NOMO-1 (cell line): ENCODE data around the gene RANGAP1.
"Not testable (repeated sequence)": the region's sequence is repeated elsewhere in the genome, so short reads cannot be mapped to it uniquely, and the experiment has no call there.

Experiments used
- DNase-seq, 2 experiments: peaks; one replicate each; lab custom pipeline; 2025; ENCODE audit not compliant: unreplicated experiment in 2 of 2; lab: John Stamatoyannopoulos, UW

Gene RANGAP1

DNA sequence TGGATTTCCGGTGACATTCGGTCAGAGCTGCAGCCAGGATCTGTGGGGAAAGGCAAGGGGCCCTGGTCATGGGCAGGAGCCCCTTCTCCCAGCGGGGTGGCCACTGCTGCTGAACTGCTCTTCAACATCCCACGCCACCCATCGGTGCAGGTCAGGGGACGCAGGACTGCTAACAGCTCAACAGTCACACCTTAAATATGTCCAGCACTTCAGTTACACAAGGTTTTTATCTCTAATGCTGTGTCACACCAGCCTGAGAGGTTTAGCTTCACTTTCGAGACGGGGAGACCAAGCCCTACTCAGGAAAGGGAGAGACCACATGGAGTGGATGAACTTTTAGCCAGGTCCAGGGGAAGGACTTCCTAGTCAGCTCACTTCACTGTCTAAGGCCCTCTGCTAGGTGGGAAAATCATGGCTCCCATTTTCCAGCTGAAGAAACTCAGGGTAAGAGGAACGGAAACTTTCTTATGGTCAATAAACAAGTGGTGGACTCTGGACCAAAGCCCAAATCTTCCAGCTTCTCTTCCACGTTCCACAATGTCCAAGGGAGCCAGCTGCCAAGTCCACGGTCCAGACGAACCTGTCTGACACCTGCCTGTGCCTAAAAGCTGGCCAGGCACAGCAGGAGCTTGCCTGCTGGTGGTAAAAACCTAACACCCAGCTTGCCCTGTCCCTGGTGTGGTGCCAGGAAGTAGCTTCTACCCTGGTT, 24.3 kb downstream of the RANGAP1 start:
- DNase-seq: no peak

DNA sequence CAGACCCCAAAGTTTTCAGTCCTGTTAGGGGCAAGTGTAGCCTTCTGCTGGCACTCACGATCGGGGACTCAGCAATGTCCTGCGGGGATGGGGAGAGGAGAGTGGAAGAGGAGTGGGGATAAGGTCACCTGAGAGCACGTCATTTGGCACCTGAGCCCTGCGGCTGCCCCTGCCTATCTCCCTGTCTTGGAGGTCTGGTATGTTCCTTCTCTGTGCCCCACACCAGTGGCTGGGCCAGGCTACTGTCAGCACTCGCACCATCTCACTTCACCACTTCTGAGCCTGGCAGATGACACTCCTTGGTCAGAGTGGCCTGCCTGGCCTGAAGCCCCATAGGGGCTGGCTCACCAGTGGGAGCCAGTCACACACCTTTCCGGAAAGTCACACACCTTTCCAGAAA, 25.1 kb downstream of the RANGAP1 start:
- DNase-seq: no peak

DNA sequence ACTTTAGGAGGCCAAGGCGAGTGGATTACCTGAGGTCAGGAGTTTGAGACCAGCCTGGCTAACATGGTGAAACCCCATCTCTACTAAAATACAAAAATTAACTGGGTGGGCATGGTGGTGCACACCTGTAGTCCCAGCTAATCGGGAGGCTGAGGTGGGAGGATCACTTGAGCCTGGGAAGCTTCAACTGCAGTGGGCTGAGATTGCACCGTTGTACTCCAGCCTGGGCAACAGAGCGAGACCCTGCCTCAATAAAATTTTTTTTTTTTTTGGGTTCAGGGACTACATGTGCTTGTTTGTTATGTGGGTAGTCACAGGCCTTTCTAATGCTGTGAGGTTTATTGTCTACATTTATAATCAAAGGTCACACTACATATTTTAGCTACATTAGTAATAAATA, 26.2 kb downstream of the RANGAP1 start:
- not testable (repeated sequence) for DNase-seq

DNA sequence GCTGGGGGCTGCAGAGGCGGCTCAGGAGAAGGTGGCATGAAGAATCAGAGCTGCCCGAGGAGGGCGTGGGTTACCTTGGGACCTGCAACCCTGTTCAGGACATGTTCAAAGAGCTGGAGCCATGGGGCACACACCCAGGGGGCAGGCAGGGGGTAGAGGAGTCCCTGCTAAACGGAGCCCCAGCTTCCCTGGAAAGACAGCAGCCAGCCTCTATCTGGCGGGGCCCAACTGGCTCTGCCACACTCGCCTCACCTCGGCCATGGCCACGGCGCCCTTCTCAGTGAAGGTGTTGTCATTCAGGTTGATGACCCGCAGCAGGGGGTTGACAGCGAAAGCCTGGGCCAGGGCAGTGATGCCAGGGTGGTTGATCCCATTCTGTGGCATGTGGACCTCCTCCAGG, 28.3 kb downstream of the RANGAP1 start:
- no peak for DNase-seq

DNA sequence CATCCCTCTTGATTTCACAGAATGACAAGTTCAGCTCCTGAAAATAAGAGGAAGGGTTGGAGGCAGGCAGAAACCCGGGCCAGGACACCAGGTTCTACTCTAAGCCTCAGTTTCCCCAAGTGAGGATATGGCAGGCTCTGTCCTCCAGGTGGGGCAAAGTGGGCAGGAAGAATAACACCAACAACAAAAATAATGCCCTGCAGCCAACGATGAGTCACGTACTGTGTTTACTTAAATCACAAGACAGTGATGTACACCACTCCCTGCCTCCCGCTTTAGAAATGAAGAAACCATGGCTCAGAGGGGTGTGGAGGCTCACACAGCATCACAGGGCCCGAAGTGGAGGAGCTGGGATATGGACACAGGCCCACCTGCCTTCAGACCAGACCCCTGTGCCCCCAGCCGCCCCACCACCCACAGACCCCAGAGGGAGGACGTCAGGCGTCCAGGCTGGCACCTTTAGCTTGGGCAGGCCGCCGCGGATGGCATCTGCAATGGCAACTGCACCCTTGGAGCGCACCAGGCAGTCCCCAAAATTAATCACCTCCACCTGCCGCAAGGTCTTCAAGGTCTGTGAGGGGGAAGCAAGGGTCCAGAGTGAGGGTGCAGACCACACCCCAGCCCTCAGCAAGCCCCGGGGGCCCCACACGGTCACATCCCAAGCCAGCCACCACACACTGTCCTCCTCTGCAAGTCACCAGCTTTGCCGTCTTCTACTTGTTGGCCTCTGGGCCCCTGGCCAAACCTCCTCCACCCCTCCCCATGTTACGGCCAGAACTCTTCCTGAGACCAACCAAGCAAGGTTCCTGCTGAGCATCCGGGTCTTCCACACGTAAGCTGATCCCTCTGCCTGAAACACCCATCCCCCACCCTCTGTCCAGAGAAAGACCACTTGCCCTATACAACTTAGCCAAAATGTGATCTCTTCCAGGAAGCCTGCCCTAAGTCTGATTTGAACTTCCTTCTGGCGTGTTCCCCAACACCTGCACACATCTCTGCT, 29.4 kb downstream of the RANGAP1 start:
- DNase-seq: no peak

DNA sequence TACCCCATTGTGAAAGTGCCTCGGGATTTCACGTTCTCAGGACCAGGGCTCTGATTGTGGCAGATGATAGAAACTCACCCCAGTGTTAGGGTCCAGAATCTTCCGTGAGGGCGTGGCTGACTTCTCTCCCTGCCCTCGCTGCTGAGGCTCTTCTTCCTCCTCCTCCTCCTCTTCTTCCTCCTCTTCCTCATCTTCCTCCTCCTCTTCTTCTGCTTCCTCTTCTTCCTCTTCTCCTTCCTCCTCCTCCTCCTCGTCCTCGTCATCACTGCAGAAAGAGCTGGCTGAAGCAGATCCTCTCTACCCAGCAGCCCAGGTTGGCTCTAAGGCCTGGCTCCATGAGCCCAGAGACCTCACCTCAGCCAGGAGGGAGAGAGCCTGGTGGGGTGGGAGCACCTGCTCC, 31.8 kb downstream of the RANGAP1 start:
- no peak for DNase-seq

DNA sequence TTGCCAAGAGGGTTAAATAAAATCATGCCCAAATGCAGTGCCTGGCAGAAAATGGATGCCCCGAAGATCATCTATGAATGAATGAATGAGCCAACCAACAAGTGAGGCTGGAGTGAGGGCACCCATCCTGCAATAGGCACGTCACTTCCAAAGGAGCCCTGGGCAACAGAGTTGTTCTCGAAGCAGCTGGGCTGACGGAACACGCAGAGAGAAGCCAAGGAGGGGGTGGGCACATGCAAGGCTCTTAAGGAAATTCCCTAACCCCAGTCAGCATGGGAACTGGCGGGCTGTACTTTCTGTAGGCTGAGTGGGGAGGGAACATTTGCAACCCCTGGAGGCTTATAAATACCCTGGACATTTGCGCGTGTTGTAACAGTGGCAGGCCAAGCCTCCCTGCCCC, 33.6 kb downstream of the RANGAP1 start:
- no peak for DNase-seq

DNA sequence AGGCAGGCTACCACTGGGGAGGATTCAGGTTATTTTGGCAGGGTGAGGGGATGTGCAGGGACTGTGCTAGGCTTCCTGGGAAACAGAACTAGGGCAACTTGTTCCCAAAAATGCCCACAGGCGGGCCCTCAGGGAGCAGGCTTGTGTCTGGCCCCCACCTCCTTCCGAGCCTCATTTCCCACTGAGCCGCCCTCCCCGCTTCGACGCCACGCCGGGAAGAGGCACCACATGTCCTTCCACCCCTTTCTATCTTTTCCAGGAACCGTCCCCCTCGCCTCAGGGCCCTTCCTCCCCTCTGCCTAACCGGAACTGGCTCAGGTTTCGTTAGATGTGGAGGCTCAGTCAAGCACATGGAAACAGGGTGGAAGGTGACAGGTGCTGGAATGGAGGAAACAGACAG, 35.9 kb downstream of the RANGAP1 start:
- no peak for DNase-seq

DNA sequence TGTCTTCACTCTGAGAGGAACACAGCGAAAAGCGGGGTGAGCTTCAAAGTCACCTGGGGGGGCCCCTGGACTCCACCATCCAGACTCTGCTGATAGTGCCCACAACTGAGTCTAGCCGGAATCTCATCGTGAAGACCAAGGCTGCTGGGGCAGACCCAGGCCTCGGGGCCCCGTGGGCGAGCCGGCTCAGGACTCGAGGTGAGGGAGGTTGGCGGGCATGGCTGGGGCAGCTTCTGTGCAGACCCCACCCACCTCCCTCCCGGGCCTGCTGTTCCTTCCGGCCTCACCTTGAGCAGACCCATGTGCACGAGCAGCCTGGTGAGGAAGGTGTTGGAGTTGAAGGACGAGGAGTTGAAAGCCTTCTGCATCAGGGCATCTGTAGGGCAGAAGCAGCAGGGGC, 36.5 kb downstream of the RANGAP1 start:
- no peak for DNase-seq

DNA sequence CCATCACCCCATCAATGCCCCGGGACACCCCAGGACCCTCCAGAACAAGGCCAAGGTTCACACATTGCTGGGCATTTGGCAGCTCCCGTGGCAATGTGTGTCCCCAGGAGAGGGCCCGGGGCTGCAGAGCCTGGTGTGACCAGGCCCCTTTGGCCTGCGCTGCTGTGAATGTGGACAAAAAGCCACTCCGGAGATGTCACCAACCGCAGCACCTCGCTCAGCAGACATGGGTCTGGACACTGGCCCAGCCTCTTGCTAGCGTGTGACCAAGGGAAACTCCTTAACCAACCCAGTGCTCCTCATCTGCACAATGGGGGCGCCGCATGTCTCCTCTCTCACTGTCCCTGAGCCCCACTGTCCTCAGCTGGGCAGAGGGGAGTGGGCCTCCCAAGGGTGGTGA, 37.2 kb downstream of the RANGAP1 start:
- no peak for DNase-seq

DNA sequence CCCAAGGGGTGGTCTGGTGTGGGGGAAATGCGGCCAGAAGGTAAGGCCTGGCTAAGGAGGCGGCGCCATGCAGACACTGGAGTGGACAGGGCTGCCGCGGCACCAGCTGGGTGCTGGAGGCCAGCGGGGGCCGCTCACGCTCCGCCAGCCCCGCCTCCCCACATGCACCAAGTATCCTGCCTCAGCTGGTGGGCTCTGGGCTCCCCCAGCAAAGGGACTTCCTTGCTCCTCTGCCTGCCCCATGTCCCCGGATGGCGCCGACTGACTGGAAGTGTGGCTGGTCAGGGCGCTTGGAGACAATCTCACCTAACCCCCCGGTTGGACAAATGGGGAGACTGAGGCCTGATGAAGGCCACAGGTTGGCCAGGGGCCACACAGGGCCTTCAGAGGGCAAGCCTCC, 37.7 kb downstream of the RANGAP1 start:
- no peak for DNase-seq

DNA sequence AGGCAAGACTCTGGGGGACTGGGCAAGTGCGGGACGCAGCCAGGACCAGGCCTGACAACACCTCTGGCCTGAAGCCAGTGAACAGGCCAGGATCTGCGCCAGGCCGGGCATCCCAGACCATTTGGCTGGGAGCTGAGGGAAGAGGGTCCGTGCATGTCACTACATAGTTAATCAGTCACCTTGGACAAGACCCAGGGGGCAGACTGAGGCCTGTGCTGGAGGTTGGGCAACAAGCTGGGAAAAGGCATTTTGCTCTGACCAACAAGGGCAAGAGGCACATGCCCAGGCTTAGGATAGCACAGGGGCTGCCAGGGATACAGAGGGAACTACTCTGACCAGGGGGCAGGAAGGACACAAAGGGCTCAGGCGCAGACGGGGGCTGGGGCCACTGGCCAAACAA, 38.3 kb downstream of the RANGAP1 start:
- DNase-seq: no peak

DNA sequence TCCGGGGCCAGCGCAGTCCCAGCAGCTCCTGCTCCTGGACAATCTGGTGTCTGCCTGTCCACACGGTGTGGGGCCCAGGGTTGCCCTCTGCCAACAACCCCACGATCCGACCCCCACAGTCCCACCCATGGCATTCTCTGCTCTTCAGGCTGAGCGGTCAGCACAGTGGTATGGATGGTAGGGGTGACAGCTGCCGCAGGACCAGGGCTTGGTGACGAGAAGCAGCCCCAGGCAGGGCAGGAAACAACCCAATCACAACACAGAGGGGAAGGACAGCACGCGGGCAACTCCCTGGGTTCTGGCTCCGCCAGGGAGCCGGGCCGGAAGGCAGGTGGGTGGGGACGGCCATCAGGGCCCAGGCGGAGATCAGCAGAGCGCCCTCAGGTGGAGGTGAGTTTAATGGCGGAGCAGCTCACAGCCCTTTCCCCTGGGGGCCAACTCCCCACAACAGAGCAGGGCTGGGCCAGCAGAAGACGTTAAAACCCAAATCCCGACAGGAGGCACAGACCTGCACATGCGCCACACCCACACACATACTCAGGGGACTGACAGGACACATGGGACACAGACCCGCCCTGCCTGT, 40.0 kb downstream of the RANGAP1 start:
- no peak for DNase-seq

DNA sequence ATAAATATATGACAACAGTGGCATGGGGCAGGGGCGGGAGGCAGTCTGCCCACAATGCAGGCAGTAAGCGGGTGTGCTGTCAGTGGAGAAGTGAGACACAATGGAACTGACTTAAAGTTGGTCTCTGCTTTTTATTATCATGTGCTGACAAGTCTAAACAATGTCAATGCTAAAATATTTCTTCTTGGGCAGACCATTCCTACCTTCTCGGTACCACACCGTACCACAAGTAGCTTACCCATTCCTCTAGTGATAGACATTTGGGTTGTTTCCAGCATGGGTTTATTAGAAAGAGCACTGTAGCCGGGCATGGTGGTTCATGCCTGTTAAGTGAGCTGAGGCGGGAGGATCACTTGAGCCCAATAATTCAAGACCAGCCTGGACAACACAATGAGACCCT, 42.6 kb downstream of the RANGAP1 start:
- DNase-seq: no peak

DNA sequence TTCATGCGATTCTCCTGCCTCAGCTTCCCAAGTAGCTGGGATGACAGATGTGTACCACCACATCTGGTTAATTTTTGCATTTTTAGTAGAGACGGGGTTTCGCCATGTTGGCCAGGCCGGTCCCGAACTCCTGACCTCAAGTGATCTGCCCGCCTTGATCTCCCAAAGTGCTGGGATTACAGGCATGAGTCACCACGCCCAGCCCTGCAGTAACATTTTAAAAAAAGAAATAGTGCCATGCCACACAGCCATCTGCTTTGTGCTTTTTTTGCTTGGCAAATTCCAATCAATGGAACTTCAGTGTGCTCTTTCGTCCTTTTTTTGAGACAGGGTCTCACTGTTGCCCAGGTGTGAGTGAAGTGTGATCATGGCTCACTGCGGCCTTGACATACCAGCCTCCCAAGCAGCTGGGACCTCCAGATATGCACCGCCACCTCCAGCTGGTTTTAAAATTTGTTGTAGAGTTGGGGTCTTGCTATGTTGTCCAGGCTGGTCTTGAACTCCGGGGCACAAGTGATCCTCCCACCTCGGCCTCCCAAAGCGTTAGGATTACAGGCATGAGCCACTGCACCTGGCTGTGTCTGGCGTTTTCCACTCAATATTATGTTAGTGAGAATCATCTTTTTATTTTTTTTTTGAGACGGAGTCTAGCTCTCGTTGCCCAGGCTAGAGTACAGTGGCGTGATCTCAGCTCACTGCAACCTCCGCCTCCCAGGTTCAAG, 43.4 kb downstream of the RANGAP1 start:
- DNase-seq: no peak

DNA sequence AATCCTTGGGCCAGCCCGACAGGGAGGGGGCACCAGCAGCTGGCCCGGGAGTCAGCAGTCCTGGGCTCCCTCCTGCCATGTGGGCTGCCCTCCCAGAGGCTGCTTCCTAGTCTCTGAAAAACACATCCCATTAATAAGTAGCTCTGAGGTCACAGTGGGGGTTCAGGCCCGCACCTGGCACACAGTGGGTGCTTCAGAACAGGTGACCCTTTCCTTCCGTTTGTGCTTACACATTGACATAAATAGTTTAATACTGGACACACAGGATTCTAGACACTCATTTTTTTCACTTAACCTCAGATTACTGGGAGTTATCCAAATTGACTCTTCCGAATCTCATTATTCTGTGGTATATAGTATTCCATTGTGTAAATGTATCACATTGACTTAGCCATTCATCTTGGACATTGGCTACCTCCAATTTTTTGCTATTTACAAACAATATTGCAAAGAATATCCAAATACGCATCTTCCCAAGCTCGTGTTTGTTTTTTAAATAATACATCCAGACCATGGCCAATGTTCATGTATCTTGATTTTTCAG, 44.8 kb downstream of the RANGAP1 start:
- DNase-seq: no peak

DNA sequence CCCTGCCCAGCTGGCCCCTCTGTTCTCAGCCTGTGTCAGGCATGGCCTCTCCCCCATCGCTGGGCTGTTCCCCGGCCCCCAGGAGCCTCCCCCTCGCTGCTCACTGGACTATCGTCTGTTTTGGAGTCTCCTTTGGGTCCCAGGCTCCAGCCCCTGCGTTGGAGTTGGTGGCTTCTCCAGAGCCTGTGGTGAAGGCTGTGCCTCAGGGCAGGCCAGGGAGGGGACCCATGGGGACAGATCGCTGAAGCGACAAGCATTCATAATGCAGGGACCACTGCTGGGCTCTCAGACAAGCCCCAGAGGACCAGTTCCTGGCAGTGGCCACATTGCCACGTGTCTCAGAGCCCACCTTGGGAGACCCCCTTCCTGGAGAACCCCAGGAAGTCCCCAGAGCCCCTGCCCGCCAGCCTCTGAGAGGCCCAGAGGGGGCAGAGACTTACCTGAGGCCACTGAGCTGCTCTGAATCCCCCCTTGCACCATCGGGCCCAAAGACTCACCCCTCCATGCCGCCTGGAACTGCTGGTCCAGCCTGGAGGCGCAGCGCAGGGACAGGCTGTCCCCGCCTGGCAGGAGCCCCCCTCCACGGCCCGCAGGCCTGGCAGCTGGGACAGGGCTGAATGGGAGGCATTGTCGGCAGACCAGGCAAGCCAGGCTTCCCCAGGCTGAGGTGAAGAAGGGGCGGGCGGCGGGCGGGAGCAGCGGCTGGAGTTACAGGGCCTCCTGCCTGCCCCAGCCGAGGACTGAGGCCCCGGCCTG, 45.4 kb downstream of the RANGAP1 start, which contains the start of gene CHADL:
TSS of gene CHADL (minus strand) at position 555 of the 756 bp plus-strand sequence. CDS start at position 505, 50 bp downstream.
- no peak for DNase-seq

DNA sequence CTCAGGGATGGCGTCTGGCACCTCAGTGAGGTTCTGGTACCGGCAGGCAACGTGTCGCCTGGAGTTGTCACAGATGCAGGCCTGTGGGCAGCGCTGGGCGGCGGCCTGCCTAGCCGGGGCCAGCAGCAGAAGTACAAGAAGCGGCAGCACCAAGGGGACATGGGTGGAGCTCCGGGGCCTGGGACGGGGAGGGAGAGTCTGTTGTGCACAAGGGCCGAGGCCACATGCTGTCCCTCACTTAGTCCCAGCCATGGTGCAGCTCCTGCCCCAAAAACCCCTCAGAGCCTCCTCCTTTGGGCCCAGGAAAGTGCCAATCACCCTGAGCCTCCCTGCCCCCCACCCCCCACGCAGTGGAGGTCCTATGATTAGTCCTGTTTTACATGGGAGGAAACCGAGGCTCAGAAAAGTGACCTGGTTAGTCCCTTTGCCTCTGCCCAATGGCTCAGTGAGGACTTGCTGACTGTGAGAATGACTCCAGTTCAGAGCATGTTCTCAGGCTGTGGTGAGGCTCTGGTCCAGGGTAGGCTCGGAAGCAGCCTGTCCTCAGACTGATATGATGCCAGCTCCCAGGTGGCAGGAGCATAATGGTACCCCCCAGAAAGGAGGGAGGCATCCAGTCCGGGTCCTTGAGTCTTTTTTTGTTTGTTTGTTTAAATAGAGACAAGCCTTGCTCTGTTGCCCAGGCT, 46.4 kb downstream of the RANGAP1 start:
- no peak for DNase-seq
